Caco-2 (cell line): Measurements from ENCODE around the gene MICA. TPM values are rescaled to one million over a fixed set of nuclear protein-coding genes. Genes with fewer than 3 reads are reported as not detected.
"Not testable (repeated sequence)": the region's sequence is repeated elsewhere in the genome, so short reads cannot be mapped to it uniquely, and the experiment has no call there.

Source experiments
- BruUV-seq: library from RNA; stranded (reverse); fragments of 400-500 nt; replicated peaks from 2 replicates; lab custom pipeline; 2021; lab: Mats Ljungman, UMichigan
- CTCF ChIA-PET: fragments of 300-600 bp; sonication (Branson Sonifier 250); formaldehyde crosslinking; loops from one replicate; lab custom pipeline; 2022; ENCODE audit warnings: antibody characterized with exemption; lab: Charles Lee
- POLR2A ChIA-PET: fragments of 300-600 bp; sonication (Branson Sonifier 250); formaldehyde crosslinking; loops from one replicate; lab custom pipeline; 2022; ENCODE audit warnings: antibody characterized with exemption; lab: Charles Lee
- DNase-seq, 2 experiments: peaks; one replicate each; pipeline versions ENCODE4 v3.0.0 to v3.0.0-alpha.2; 2020 to 2022
- H3K27me3 ChIP-seq: replicated peaks from 2 replicates; pipeline ENCODE4 v1.6.0; 2011; ENCODE audit warnings: low read length; ENCODE audit not compliant: control insufficient read depth, insufficient read depth
- H3K36me3 ChIP-seq: 2 replicates; pipeline ENCODE4 v1.5.1; 2011; ENCODE audit warnings: low read length; ENCODE audit not compliant: control insufficient read depth, insufficient read depth
- H3K4me1 ChIP-seq: fragments of 250-450 bp; sonication (Bioruptor Pico); 2 replicates; pipeline ENCODE4 v1.5.1; 2020; ENCODE audit warnings: mild to moderate bottlenecking
- H3K4me3 ChIP-seq: 2 replicates; pipeline ENCODE4 v1.5.1; 2011; ENCODE audit warnings: low read depth, mild to moderate bottlenecking, control low read depth, low read length
- H3K9me3 ChIP-seq: fragments of 250-450 bp; sonication (Bioruptor Pico); 2 replicates; pipeline ENCODE4 v1.5.1; 2020; ENCODE audit warnings: mild to moderate bottlenecking, moderate library complexity
- H3K27ac Mint-ChIP-seq: one replicate; pipeline ENCODE4 v1.8.0; 2022; ENCODE audit warnings: mixed read lengths; ENCODE audit not compliant: unreplicated experiment
- H3K27me3 Mint-ChIP-seq: one replicate; pipeline ENCODE4 v1.8.0; 2022; ENCODE audit warnings: mixed read lengths; ENCODE audit not compliant: insufficient read depth, unreplicated experiment
- H3K36me3 Mint-ChIP-seq: one replicate; pipeline ENCODE4 v1.8.0; 2022; ENCODE audit warnings: mild to moderate bottlenecking, mixed read lengths; ENCODE audit not compliant: insufficient read depth, unreplicated experiment
- H3K4me1 Mint-ChIP-seq: one replicate; pipeline ENCODE4 v1.8.0; 2022; ENCODE audit warnings: low read depth, mixed read lengths; ENCODE audit not compliant: unreplicated experiment
- H3K4me3 Mint-ChIP-seq: one replicate; pipeline ENCODE4 v1.8.0; 2022; ENCODE audit warnings: mild to moderate bottlenecking, moderate library complexity, mixed read lengths; ENCODE audit not compliant: unreplicated experiment
- H3K9me3 Mint-ChIP-seq: one replicate; pipeline ENCODE4 v1.8.0; 2022; ENCODE audit warnings: mixed read lengths; ENCODE audit not compliant: unreplicated experiment
- CTCF ChIP-seq, 2 experiments: fragments of 200-600 bp in 1 of 2; IDR thresholded peaks; 1 replicate in 1 of 2; 2 replicates in 1 of 2; pipeline versions ENCODE4 v1.5.1 to v1.8.0; 2011 to 2022; ENCODE audit warnings: antibody characterized with exemption in 1 of 2, control low read depth in 1 of 2, inconsistent platforms in 1 of 2, low read depth in 1 of 2, low read length in 1 of 2, mild to moderate bottlenecking in 1 of 2, moderate library complexity in 1 of 2; ENCODE audit not compliant: insufficient read depth in 1 of 2, severe bottlenecking in 1 of 2, unreplicated experiment in 1 of 2
- intact Hi-C: fragments of 100-400 bp; cut with micrococcal nuclease; formaldehyde crosslinking; loops from one replicate; pipeline ENCODE4 v1.10.0; 2022; ENCODE audit not compliant: unreplicated experiment
- total RNA-seq: library from RNA; stranded (reverse); gene quantifications from 2 replicates; pipeline ENCODE4 v1.2.3, GENCODE V29; 2022

MICA gene
- total RNA-seq, 1 experiment from 2014 or later: 12.6 TPM

GRCh38 chr6:31407699-31408098, 4.3 kb downstream of the MICA start:
- Histone ChIP-seq H3K4me1 (0 out of 2 replicates have a peak, but pooled peaks cover 2% of the 10 kb centered on the region), H3K27me3 (no peaks in the 10 kb centered on the region), H3K4me3 (no peak overlapping the region), H3K9me3 (peaks cover 3% of the 10 kb centered on the region; the same call in 1 of the 2 replicates), H3K36me3 (no peaks in the 10 kb centered on the region; the same call in 1 of the 2 replicates)
- Mint-ChIP-seq H3K9me3 (no peaks in the 10 kb centered on the region), H3K27ac (no peak overlapping the region), H3K36me3 (peaks cover 17% of the 10 kb centered on the region), H3K27me3 (no peaks in the 10 kb centered on the region), H3K4me3 (no peak overlapping the region), H3K4me1 (peaks cover 17% of the 10 kb centered on the region)
- intact Hi-C loops: loop anchor here (10.0 kb wide), 1 partner anchor 87 kb away; the partner anchor contains the start of gene MICB
- ChIA-PET POLR2A (no interaction called here), CTCF (no interaction called here)
- TF ChIP-seq CTCF (IDR thresholded peaks at IDR 0.05; ENCODE audit: insufficient read depth in 1 of 2, low read depth in 1 of 2, low read length in 1 of 2, severe bottlenecking in 1 of 2, unreplicated experiment in 1 of 2): no peak
- BruUV-seq: no TSS peak
- DNase-seq: no peak

GRCh38 chr6:31412506-31412905, 9.1 kb downstream of the MICA start:
- peaks cover 3% of the 10 kb centered on the region; the same call in 1 of the 2 replicates for H3K9me3 ChIP-seq
- no peaks in the 10 kb centered on the region; the same call in 1 of the 2 replicates for H3K36me3 ChIP-seq
- H3K36me3 Mint-ChIP-seq: peaks cover 15% of the 10 kb centered on the region
- H3K4me1 ChIP-seq: no peaks in the 10 kb centered on the region
- no peaks in the 10 kb centered on the region for H3K27me3 ChIP-seq
- no peaks in the 10 kb centered on the region for H3K4me1 Mint-ChIP-seq
- intact Hi-C loops: no loop called here
- no peak for DNase-seq
- POLR2A ChIA-PET: no interaction called here
- no peaks in the 10 kb centered on the region for H3K27me3 Mint-ChIP-seq
- H3K4me3 ChIP-seq: no peak overlapping the region
- CTCF ChIA-PET: no interaction called here
- peaks cover 7% of the 10 kb centered on the region for H3K9me3 Mint-ChIP-seq
- H3K27ac Mint-ChIP-seq: no peak overlapping the region
- no TSS peak for BruUV-seq
- H3K4me3 Mint-ChIP-seq: no peak overlapping the region
- no peak for TF ChIP-seq CTCF (IDR thresholded peaks at IDR 0.05; ENCODE audit: insufficient read depth in 1 of 2, low read depth in 1 of 2, low read length in 1 of 2, severe bottlenecking in 1 of 2, unreplicated experiment in 1 of 2)

DNA sequence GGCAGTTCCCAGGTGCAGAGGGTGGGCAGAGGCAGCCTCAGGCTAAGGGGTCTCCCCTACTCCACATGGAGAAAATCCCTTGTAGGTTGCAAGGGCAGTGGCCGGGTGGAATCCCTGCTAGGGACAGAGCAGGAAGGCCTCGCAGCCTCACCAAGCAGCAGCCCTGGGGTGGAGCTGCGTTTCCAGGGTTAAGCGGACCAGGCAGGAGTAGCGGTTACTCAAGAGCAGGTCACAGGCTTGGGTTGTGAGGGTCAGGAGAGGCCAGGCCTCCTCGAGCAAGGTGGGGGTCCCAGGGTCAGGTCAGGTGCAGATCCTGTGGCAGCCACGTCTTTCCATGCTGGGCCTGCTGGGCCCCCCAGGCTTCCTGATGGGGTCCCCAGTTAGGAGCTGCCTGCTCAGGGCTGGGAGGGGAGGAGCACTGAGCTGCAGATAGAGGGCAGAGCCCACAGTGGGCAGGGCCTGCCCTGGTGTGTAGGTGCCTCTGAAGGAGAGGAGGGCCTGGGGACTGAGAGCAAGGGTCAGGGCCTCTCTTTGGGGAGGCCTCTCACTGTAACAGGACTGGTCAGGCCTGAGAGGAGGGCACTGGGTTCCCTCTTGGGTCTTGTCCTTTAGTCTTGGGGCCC, 10.9 kb downstream of the MICA start:
- H3K36me3 ChIP-seq, BruUV-seq, H3K4me1 ChIP-seq, POLR2A ChIA-PET, DNase-seq, intact Hi-C loops, H3K4me1 Mint-ChIP-seq, H3K9me3 Mint-ChIP-seq, H3K4me3 ChIP-seq, H3K4me3 Mint-ChIP-seq, H3K27me3 Mint-ChIP-seq, H3K27me3 ChIP-seq, H3K27ac Mint-ChIP-seq, CTCF ChIA-PET, H3K9me3 ChIP-seq: not testable (repeated sequence)
- peaks cover 15% of the 10 kb centered on the region for H3K36me3 Mint-ChIP-seq
